ENCODE data around the gene TEX19. TPM values are rescaled to one million over a fixed set of nuclear protein-coding genes. Genes with fewer than 3 reads are reported as not detected.
A peak's percentile ranks its signal among the peaks of the same experiment; 100 is the strongest.

The TEX19 gene
- total and polyA plus RNA-seq, 2 experiments from 2014 or later, result 0.10 to 0.66 TPM

DNA sequence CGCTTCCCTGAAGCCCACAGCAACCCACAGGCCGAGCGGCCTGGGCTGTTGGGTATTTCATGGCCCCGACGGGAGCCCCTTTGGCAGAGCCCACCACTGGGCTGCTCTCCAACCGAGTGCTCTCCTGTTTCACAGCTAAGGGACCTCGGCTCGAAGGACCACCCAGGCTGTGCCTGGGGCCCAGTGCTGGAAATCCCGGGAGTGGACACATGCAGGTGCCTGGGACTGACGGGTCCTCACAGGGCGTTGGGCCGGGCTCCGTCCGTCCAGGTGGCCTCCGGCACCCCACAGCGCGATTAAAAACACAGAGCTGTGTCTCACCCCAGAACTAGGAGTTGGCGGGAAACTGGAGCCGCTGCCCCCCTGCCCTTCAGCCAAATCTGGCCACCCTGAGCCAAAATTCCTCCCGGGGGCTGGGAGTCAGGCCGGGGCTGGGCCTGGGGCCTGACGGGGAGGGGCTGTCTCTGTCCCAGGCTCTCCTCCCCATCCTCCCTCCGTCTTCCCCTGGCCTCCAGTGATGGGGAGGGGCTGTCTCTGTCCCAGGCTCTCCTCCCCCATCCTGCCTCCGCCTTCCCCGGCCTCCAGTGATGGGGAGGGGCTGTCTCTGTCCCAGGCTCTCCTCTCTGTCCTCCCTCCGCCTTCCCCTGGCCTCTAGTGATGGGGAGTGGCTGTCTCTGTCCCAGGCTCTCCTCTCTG, 26.7 kb downstream of the TEX19 start:
- Histone ChIP-seq H3K4me2 (no peak overlapping the region), H2AFZ (no peak overlapping the region), H3K27ac (ENCODE audit: low read depth) (no peak overlapping the region), H3K4me3 (no peak overlapping the region), H3K36me3 (ENCODE audit: insufficient read depth) (no peaks in the 10 kb centered on the region), H4K20me1 (replicated peaks; ENCODE audit: insufficient read depth) (no peaks in the 10 kb centered on the region), H3K4me1 (ENCODE audit: insufficient read depth) (no peaks in the 10 kb centered on the region), H3F3A (replicated peaks; ENCODE audit: low read depth) (no peaks in the 10 kb centered on the region), H3K27me3 (ENCODE audit: insufficient read depth) (no peaks in the 10 kb centered on the region), H3K79me2 (replicated peaks; ENCODE audit: insufficient read depth) (no peaks in the 10 kb centered on the region), H3K9me2 (ENCODE audit: insufficient read depth) (no peaks in the 10 kb centered on the region)
- Mint-ChIP-seq H3K27me3 (ENCODE audit: insufficient read depth, low read depth, poor library complexity) (peaks cover 16% of the 10 kb centered on the region), H3K27ac (no peak overlapping the region), H3K36me3 (ENCODE audit: low read depth) (no peaks in the 10 kb centered on the region), H3K4me3 (no peak overlapping the region), H3K9me3 (no peaks in the 10 kb centered on the region; the same call in 2 of the 3 replicates), H3K4me1 (peaks cover 6% of the 10 kb centered on the region)
- ATAC-seq (peak; percentile 14), DNase-seq (ENCODE audit: low spot score) (no peak)
- TF ChIP-seq STAT1 (IDR thresholded peaks at IDR 0.05; ENCODE audit: unreplicated experiment), result no peak
- no peak for TF ChIP-seq JUNB (IDR thresholded peaks at IDR 0.05; ENCODE audit: unreplicated experiment)
- no peak for TF ChIP-seq CREB1 (CRISPR knock-in tag; IDR thresholded peaks at IDR 0.05; ENCODE audit: low read depth)
- no peak for TF ChIP-seq POLR2AphosphoS5 (IDR thresholded peaks at IDR 0.05; ENCODE audit: low read depth)
- TF ChIP-seq ZNF331 (CRISPR knock-in tag; IDR thresholded peaks at IDR 0.05; ENCODE audit: low read depth), result no peak
- TF ChIP-seq, protein P1, sequence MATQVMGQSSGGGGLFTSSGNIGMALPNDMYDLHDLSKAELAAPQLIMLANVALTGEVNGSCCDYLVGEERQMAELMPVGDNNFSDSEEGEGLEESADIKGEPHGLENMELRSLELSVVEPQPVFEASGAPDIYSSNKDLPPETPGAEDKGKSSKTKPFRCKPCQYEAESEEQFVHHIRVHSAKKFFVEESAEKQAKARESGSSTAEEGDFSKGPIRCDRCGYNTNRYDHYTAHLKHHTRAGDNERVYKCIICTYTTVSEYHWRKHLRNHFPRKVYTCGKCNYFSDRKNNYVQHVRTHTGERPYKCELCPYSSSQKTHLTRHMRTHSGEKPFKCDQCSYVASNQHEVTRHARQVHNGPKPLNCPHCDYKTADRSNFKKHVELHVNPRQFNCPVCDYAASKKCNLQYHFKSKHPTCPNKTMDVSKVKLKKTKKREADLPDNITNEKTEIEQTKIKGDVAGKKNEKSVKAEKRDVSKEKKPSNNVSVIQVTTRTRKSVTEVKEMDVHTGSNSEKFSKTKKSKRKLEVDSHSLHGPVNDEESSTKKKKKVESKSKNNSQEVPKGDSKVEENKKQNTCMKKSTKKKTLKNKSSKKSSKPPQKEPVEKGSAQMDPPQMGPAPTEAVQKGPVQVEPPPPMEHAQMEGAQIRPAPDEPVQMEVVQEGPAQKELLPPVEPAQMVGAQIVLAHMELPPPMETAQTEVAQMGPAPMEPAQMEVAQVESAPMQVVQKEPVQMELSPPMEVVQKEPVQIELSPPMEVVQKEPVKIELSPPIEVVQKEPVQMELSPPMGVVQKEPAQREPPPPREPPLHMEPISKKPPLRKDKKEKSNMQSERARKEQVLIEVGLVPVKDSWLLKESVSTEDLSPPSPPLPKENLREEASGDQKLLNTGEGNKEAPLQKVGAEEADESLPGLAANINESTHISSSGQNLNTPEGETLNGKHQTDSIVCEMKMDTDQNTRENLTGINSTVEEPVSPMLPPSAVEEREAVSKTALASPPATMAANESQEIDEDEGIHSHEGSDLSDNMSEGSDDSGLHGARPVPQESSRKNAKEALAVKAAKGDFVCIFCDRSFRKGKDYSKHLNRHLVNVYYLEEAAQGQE (IDR thresholded peaks at IDR 0.05; ENCODE audit: unreplicated experiment), result no peak
- no peak for TF ChIP-seq ZNF462 (CRISPR knock-in tag; IDR thresholded peaks at IDR 0.05)
- no peak for TF ChIP-seq EZH2 (IDR thresholded peaks at IDR 0.05; ENCODE audit: low read depth, unreplicated experiment)
- TF ChIP-seq NANOG (IDR thresholded peaks at IDR 0.05; ENCODE audit: borderline replicate concordance), result no peak
- no peak for TF ChIP-seq ZNF114 (CRISPR knock-in tag; IDR thresholded peaks at IDR 0.05)
- no peak for TF ChIP-seq CTCF (conservative IDR thresholded peaks at IDR 0.05; ENCODE audit: low read depth in 2 of 2)
- TF ChIP-seq, protein P2, sequence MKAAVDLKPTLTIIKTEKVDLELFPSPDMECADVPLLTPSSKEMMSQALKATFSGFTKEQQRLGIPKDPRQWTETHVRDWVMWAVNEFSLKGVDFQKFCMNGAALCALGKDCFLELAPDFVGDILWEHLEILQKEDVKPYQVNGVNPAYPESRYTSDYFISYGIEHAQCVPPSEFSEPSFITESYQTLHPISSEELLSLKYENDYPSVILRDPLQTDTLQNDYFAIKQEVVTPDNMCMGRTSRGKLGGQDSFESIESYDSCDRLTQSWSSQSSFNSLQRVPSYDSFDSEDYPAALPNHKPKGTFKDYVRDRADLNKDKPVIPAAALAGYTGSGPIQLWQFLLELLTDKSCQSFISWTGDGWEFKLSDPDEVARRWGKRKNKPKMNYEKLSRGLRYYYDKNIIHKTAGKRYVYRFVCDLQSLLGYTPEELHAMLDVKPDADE (IDR thresholded peaks at IDR 0.05), result no peak

Data from GM23338 (cell line).